ACC112 (cell line): ENCODE results near the gene TMEM81.

Source experiments
- H2AFZ ChIP-seq: fragments of 200-600 bp; sonication (generic); one replicate; pipeline ENCODE4 v1.6.0; 2017; ENCODE audit warnings: antibody characterized with exemption, low read length; ENCODE audit not compliant: unreplicated experiment
- H3K27ac ChIP-seq: fragments of 200-600 bp; sonication (generic); 2 replicates; pipeline ENCODE4 v1.5.1; 2014; ENCODE audit warnings: low read depth, mild to moderate bottlenecking, antibody characterized with exemption, low read length, moderate library complexity
- H3K27me3 ChIP-seq: fragments of 200-600 bp; sonication (generic); 2 replicates; pipeline ENCODE4 v1.6.1; 2014; ENCODE audit warnings: mild to moderate bottlenecking, antibody characterized with exemption, low read length, moderate library complexity, mixed read lengths; ENCODE audit not compliant: insufficient read depth
- H3K36me3 ChIP-seq: fragments of 200-600 bp; sonication (generic); 2 replicates; pipeline ENCODE4 v1.6.1; 2016; ENCODE audit warnings: mild to moderate bottlenecking, antibody characterized with exemption, low read length, moderate library complexity, mixed read lengths; ENCODE audit not compliant: insufficient read depth
- H3K4me1 ChIP-seq: fragments of 200-600 bp; sonication (generic); one replicate; pipeline ENCODE4 v1.6.1; 2016; ENCODE audit warnings: low read length, mixed read lengths; ENCODE audit not compliant: insufficient read depth, unreplicated experiment, control insufficient read depth
- H3K4me3 ChIP-seq: fragments of 200-600 bp; sonication (generic); 2 replicates; pipeline ENCODE4 v1.5.1; 2014; ENCODE audit warnings: mild to moderate bottlenecking, low read depth, low read length
- H3K79me2 ChIP-seq: fragments of 200-600 bp; sonication (generic); one replicate; pipeline ENCODE4 v1.6.0; 2016; ENCODE audit warnings: low read length; ENCODE audit not compliant: control insufficient read depth, unreplicated experiment, insufficient read depth

TMEM81 gene

GRCh38 chr1:205077158-205077933 is 6.9 kb downstream of the TMEM81 start:
- no peak overlapping the region for H3K27ac ChIP-seq

GRCh38 chr1:205076245-205076761 is 8.0 kb downstream of the TMEM81 start:
- no peak overlapping the region for H3K27ac ChIP-seq
- H3K4me1 ChIP-seq, result peaks cover 4% of the 10 kb centered on the region
- H2AFZ ChIP-seq, result no peak overlapping the region
- H3K36me3 ChIP-seq, result no peaks in the 10 kb centered on the region
- no peaks in the 10 kb centered on the region for H3K27me3 ChIP-seq
- no peaks in the 10 kb centered on the region for H3K79me2 ChIP-seq
- no peak overlapping the region for H3K4me3 ChIP-seq

More at GRCh38 chr1:205077158-205077933, 6.9 kb downstream of the TMEM81 start:
- Histone ChIP-seq H3K36me3 (no peaks in the 10 kb centered on the region), H2AFZ (no peak overlapping the region), H3K27me3 (no peaks in the 10 kb centered on the region), H3K4me3 (no peak overlapping the region), H3K4me1 (peaks cover 4% of the 10 kb centered on the region), H3K79me2 (no peaks in the 10 kb centered on the region)

GRCh38 chr1:205075642-205076155 is 8.6 kb downstream of the TMEM81 start:
- no peaks in the 10 kb centered on the region for H3K27me3 ChIP-seq
- no peaks in the 10 kb centered on the region for H3K79me2 ChIP-seq
- no peak overlapping the region for H2AFZ ChIP-seq
- H3K4me1 ChIP-seq, result peaks cover 4% of the 10 kb centered on the region
- H3K36me3 ChIP-seq, result no peaks in the 10 kb centered on the region
- no peak overlapping the region for H3K27ac ChIP-seq
- H3K4me3 ChIP-seq, result no peak overlapping the region

GRCh38 chr1:205074513-205074912 is 9.7 kb downstream of the TMEM81 start:
- Histone ChIP-seq H3K4me3 (no peak overlapping the region), H3K27me3 (no peaks in the 10 kb centered on the region), H3K27ac (no peak overlapping the region), H3K4me1 (peaks cover 4% of the 10 kb centered on the region), H3K36me3 (no peaks in the 10 kb centered on the region), H3K79me2 (no peaks in the 10 kb centered on the region), H2AFZ (no peak overlapping the region)

GRCh38 chr1:205074084-205074483 is 10.2 kb downstream of the TMEM81 start:
- Histone ChIP-seq H3K4me3 (no peak overlapping the region), H3K27me3 (no peaks in the 10 kb centered on the region), H2AFZ (no peak overlapping the region), H3K36me3 (no peaks in the 10 kb centered on the region), H3K4me1 (peaks cover 4% of the 10 kb centered on the region), H3K27ac (no peak overlapping the region), H3K79me2 (no peaks in the 10 kb centered on the region)

GRCh38 chr1:205073511-205073910 is 10.7 kb downstream of the TMEM81 start:
- H3K36me3 ChIP-seq, result no peaks in the 10 kb centered on the region
- peaks cover 4% of the 10 kb centered on the region for H3K4me1 ChIP-seq
- H3K27ac ChIP-seq, result no peak overlapping the region
- H3K4me3 ChIP-seq, result no peak overlapping the region
- no peaks in the 10 kb centered on the region for H3K27me3 ChIP-seq
- no peak overlapping the region for H2AFZ ChIP-seq
- H3K79me2 ChIP-seq, result no peaks in the 10 kb centered on the region

GRCh38 chr1:205072881-205073280 is 11.4 kb downstream of the TMEM81 start:
- no peak overlapping the region for H2AFZ ChIP-seq
- no peak overlapping the region for H3K4me3 ChIP-seq
- H3K27me3 ChIP-seq, result no peaks in the 10 kb centered on the region
- no peaks in the 10 kb centered on the region for H3K79me2 ChIP-seq
- H3K36me3 ChIP-seq, result no peaks in the 10 kb centered on the region
- peaks cover 4% of the 10 kb centered on the region for H3K4me1 ChIP-seq
- no peak overlapping the region for H3K27ac ChIP-seq

- H3K27ac ChIP-seq, result no peak overlapping the region
- no peaks in the 10 kb centered on the region for H3K79me2 ChIP-seq
- H3K36me3 ChIP-seq, result no peaks in the 10 kb centered on the region
- H3K4me1 ChIP-seq, result peaks cover 4% of the 10 kb centered on the region
- no peaks in the 10 kb centered on the region for H3K27me3 ChIP-seq
- no peak overlapping the region for H2AFZ ChIP-seq
- H3K4me3 ChIP-seq, result no peak overlapping the region
Observed at GRCh38 chr1:205072286-205072685, 12.0 kb downstream of the TMEM81 start.

GRCh38 chr1:205071801-205072200 is 12.5 kb downstream of the TMEM81 start:
- Histone ChIP-seq H2AFZ (no peak overlapping the region), H3K27ac (no peak overlapping the region), H3K4me1 (peaks cover 4% of the 10 kb centered on the region), H3K79me2 (no peaks in the 10 kb centered on the region), H3K4me3 (no peak overlapping the region), H3K36me3 (no peaks in the 10 kb centered on the region), H3K27me3 (no peaks in the 10 kb centered on the region)

- Histone ChIP-seq H3K79me2 (no peaks in the 10 kb centered on the region), H3K27me3 (no peaks in the 10 kb centered on the region), H2AFZ (no peak overlapping the region), H3K4me3 (no peak overlapping the region), H3K27ac (no peak overlapping the region), H3K36me3 (no peaks in the 10 kb centered on the region), H3K4me1 (peaks cover 4% of the 10 kb centered on the region)
Observed at GRCh38 chr1:205071028-205071409, 13.2 kb downstream of the TMEM81 start.
